Sigmoid colon (tissue), 7 donors: Measurements from ENCODE around the gene SF1. TPM values are rescaled to one million over a fixed set of nuclear protein-coding genes. Genes with fewer than 3 reads are reported as not detected.

Experiments
- DNase-seq: peaks from one replicate; pipeline ENCODE4 v3.0.0-alpha.2; 2019
- H3K27ac ChIP-seq, 4 donors: fragments of 200-600 bp; sonication (generic); one replicate each; pipeline ENCODE4 v1.5.1; 2016 to 2019; ENCODE audit warnings: mild to moderate bottlenecking in 1 of 4
- H3K27me3 ChIP-seq, 3 donors: fragments of 200-600 bp; sonication (generic); one replicate each; pipeline ENCODE4 v1.5.1; 2019; ENCODE audit warnings: mild to moderate bottlenecking in 1 of 3
- H3K36me3 ChIP-seq, 4 donors: fragments of 200-600 bp; sonication (generic); one replicate each; pipeline ENCODE4 v1.5.1; 2016 to 2019
- H3K4me1 ChIP-seq, 4 donors: fragments of 200-600 bp; sonication (generic); one replicate each; pipeline ENCODE4 v1.5.1; 2017 to 2019
- H3K4me3 ChIP-seq, 4 donors: fragments of 200-600 bp; sonication (generic); one replicate each; pipeline ENCODE4 v1.5.1; 2017 to 2019; ENCODE audit warnings: mild to moderate bottlenecking in 2 of 4, moderate library complexity in 1 of 4
- H3K9me3 ChIP-seq, 4 donors: fragments of 200-600 bp in 3 of 4; sonication (generic) in 3 of 4; one replicate each; pipeline versions ENCODE4 v1.5.1 to v1.6.1; 2013 to 2019
- EP300 ChIP-seq, 4 donors: sonication (generic); formaldehyde crosslinking; IDR thresholded peaks; one replicate each; pipeline ENCODE4 v1.6.1; 2017; ENCODE audit warnings: antibody characterized with exemption in 4 of 4
- POLR2A ChIP-seq, 2 donors: fragments of 450-650 bp; IDR thresholded peaks; one replicate each; pipeline ENCODE4 v1.6.1; 2016; ENCODE audit warnings: antibody characterized with exemption in 2 of 2, mild to moderate bottlenecking in 2 of 2, moderate library complexity in 2 of 2
- POLR2AphosphoS5 ChIP-seq, 4 donors: sonication (generic); formaldehyde crosslinking; IDR thresholded peaks; one replicate each; pipeline ENCODE4 v1.6.1; 2017; ENCODE audit warnings: antibody characterized with exemption in 4 of 4
- WGBS, 2 donors: extraction: QIAGEN DNeasy Blood & Tissue Kit; methylation state at CpG; one replicate each; pipeline ENCODE4 v1.1.7; 2013; 5-methylcytosine and 5-hydroxymethylcytosine counted together
- intact Hi-C: fragments of 100-400 bp; cut with DNase I; formaldehyde crosslinking; loops from one replicate; pipeline ENCODE4 v1.15.1; 2023
- polyA plus RNA-seq, 3 donors: library from polyadenylated mRNA; stranded (reverse); fragments of 200-250 nt; gene quantifications; one replicate each; pipeline ENCODE4 v1.2.3, GENCODE V29; 2013
- total RNA-seq, 4 donors: library from RNA; depleted of rRNA; stranded (reverse); fragments of >200 nt; gene quantifications; one replicate each; pipeline ENCODE4 v1.1.0, GENCODE V29; 2016
- TF ChIP-seq, protein P1 (sequence below), 4 experiments: fragments of 450-650 bp in 3 of 4; fragments of 200-600 bp in 1 of 4; IDR thresholded peaks; one replicate each; pipeline ENCODE4 v1.5.1; 2016 to 2019; ENCODE audit warnings: antibody characterized with exemption in 4 of 4, mild to moderate bottlenecking in 3 of 4, moderate library complexity in 2 of 4
- donor health status: healthy with polysubstance abuse.
- donor health status: Bipolar disorder and iron deficiency.
- donor health status: healthy.

SF1 gene
- total and polyA plus RNA-seq, 7 donors, result 36.5 to 381 (median 185) TPM

DNA sequence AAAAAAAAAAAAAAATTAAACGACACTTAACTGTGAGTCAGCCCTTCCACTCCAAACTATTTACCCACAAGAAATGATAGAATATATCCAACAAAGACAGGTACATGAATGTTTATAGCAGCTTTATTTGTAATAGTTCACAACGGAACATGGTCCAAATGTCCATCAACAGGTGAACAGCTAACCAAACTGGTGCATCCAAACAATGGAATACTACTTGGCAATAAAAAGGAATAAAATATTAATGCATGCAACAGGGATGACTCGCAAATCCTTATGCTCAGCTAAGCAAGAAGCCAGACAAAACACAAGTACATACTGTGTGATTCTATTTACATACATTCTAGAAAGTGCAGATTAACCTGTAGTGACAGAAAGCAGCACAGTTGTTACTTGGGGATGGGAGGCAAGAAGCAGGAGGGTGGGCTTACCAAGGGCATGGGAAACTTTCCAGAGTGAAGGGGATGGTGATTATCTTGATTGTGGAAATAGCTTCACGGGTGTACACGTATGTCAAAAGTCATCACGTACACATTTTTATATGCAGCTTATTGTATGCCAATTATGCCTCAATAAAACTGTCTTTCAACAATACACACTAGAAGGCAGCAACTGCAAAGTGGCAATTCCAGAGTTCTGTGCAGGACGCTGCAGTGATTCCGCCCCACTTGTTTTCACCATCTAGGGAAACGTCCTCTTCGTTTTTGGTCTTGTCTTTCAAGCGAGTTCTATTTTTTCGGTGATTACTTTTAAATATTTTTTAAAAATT, 6.7 kb upstream of the SF1 start:
- Histone ChIP-seq H3K36me3 (peaks cover 0 to 14% (median 3%) of the 10 kb centered on the region in 4 donors), H3K4me1 (peaks cover 0 to 9% (median 6%) of the 10 kb centered on the region in 4 donors), H3K4me3 (no peak overlapping the region), H3K27ac (no peak overlapping the region), H3K9me3 (no peaks in the 10 kb centered on the region), H3K27me3 (no peaks in the 10 kb centered on the region)
- TF ChIP-seq, protein P1, sequence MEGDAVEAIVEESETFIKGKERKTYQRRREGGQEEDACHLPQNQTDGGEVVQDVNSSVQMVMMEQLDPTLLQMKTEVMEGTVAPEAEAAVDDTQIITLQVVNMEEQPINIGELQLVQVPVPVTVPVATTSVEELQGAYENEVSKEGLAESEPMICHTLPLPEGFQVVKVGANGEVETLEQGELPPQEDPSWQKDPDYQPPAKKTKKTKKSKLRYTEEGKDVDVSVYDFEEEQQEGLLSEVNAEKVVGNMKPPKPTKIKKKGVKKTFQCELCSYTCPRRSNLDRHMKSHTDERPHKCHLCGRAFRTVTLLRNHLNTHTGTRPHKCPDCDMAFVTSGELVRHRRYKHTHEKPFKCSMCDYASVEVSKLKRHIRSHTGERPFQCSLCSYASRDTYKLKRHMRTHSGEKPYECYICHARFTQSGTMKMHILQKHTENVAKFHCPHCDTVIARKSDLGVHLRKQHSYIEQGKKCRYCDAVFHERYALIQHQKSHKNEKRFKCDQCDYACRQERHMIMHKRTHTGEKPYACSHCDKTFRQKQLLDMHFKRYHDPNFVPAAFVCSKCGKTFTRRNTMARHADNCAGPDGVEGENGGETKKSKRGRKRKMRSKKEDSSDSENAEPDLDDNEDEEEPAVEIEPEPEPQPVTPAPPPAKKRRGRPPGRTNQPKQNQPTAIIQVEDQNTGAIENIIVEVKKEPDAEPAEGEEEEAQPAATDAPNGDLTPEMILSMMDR (IDR thresholded peaks at IDR 0.05), result no peak
- TF ChIP-seq POLR2AphosphoS5 (IDR thresholded peaks at IDR 0.05), result no peak
- TF ChIP-seq EP300 (IDR thresholded peaks at IDR 0.05), result no peak
- TF ChIP-seq POLR2A (IDR thresholded peaks at IDR 0.05), result no peak
- intact Hi-C loops, result loop anchor here (5.0 kb wide), 1 partner anchor 102 kb away; no protein-coding TSS in a partner anchor
- DNase-seq, result no peak
- 22 to 66% methylated on average over 12 of the region's 12 CpGs for WGBS, 2 donors

DNA sequence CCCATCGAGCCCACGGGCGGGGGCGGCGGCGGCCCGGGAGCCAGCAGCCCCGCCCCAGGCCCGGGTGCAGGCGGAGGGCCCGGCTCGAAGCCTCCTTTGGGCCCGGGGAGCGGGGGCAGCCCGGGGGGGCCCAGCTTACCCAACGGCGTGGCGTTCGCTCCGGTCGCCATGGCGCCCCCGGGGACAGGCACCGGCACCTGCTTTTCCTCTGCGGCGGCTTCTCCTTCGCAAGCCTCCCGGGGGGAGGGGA, 194 bp downstream of the SF1 start:
- H3K36me3 ChIP-seq, result peaks cover 24 to 34% (median 29%) of the 10 kb centered on the region in 4 donors
- H3K27me3 ChIP-seq, result no peaks in the 10 kb centered on the region
- WGBS, 2 donors, result 1% methylated on average over 28 of the region's 28 CpGs
- H3K27ac ChIP-seq, result peak overlapping the region; percentile 99 to 100 (median 100)
- intact Hi-C loops, result loop anchor here (2.0 kb wide), 1 partner anchor 33 kb away; the partner anchor contains the start of gene RASGRP2
- peaks cover 0 to 47% (median 41%) of the 10 kb centered on the region in 4 donors for H3K4me1 ChIP-seq
- DNase-seq, result no peak
- H3K9me3 ChIP-seq, result no peaks in the 10 kb centered on the region
- H3K4me3 ChIP-seq, result peak overlapping the region; percentile 96 to 99 (median 98)
- TF ChIP-seq EP300 (IDR thresholded peaks at IDR 0.05) (no peak), POLR2AphosphoS5 (IDR thresholded peaks at IDR 0.05) (no peak), POLR2A (IDR thresholded peaks at IDR 0.05) (no peak)
- TF ChIP-seq, protein P1 (IDR thresholded peaks at IDR 0.05), result no peak

DNA sequence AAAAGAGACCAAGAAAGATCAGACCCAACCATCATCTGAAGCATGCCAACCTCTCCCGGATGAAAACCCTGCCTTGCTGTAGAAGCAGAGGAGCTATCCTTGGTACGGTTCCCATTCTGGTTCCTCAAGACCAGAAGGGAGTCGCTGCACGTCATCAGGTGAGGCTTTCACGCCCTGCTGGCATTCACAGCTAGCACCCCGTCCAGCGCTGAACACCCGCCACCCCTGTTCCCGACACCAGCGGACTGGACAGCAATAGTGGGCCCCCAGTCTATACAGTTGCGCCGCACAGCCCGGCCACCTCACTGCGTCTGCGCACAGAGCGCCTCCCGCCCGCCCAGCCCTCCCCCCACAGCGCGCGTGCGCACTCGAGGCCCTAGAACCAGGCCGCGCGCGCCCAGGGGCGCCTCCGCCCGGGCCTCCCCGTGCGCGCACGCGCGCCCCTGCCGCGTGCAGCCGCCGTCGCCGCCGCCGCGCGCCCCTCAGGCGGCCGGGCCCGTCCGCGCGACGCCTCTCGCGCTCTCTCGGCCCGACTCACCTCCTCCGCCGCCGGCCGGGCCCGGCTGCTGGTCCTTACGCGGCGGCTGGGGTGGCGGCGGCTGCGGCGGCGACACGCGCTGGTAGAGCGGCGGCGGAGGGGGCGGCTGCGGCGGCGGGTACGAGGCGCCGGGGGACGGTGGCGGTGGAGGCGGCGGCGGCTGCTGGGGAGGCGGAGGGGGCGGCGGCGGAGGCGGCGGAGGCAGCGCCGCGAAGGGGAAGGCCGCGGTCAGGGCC, 706 bp downstream of the SF1 start:
- Histone ChIP-seq H3K4me3 (peak overlapping the region; percentile 96 to 99 (median 98)), H3K27me3 (no peaks in the 10 kb centered on the region), H3K36me3 (peaks cover 30 to 40% (median 34%) of the 10 kb centered on the region in 4 donors), H3K27ac (peak overlapping the region; percentile 99 to 100 (median 100)), H3K9me3 (no peaks in the 10 kb centered on the region), H3K4me1 (peaks cover 0 to 53% (median 46%) of the 10 kb centered on the region in 4 donors)
- 1% methylated on average over 98 of the region's 98 CpGs for WGBS, 2 donors
- TF ChIP-seq EP300 (IDR thresholded peaks at IDR 0.05), result no peak
- no peak for TF ChIP-seq POLR2A (IDR thresholded peaks at IDR 0.05)
- peak in 3 of 4 donors; percentile 32 to 59 (median 45) for TF ChIP-seq POLR2AphosphoS5 (IDR thresholded peaks at IDR 0.05)
- TF ChIP-seq, protein P1 (IDR thresholded peaks at IDR 0.05), result no peak
- peak; percentile 91 for DNase-seq
- intact Hi-C loops, result loop anchor here (2.0 kb wide), 1 partner anchor 33 kb away; the partner anchor contains the start of gene RASGRP2

DNA sequence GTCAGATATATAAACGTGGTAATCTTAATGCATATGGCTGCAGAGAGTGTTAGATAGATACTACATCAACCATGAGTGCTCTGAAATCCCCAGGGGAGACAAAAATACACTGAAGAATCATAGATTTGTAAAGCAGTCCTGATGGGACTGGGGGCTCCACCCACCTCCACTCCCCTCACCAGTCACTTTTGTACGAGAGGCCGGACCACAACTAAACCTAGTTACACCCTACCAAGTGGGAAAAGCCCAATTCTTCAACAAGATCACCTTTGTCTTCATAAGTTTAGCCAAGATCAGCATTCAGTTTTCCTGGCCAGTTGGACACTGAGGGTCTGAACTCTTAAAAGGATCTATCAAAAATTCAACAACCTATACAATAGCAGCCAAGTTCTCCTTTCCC, 1.5 kb downstream of the SF1 start:
- Histone ChIP-seq H3K27me3 (no peaks in the 10 kb centered on the region), H3K4me1 (peaks cover 0 to 60% (median 50%) of the 10 kb centered on the region in 4 donors), H3K27ac (peak overlapping the region; percentile 99 to 100 (median 100)), H3K4me3 (peak overlapping the region; percentile 96 to 99 (median 98)), H3K9me3 (no peaks in the 10 kb centered on the region), H3K36me3 (peaks cover 30 to 47% (median 39%) of the 10 kb centered on the region in 4 donors)
- peak; percentile 55 for DNase-seq
- intact Hi-C loops, result no loop called here
- 10 to 15% methylated on average over 3 of the region's 3 CpGs for WGBS, 2 donors
- TF ChIP-seq POLR2AphosphoS5 (IDR thresholded peaks at IDR 0.05) (no peak), POLR2A (IDR thresholded peaks at IDR 0.05) (no peak), EP300 (IDR thresholded peaks at IDR 0.05) (no peak)
- TF ChIP-seq, protein P1 (IDR thresholded peaks at IDR 0.05), result no peak
